Activated naive CD8-positive, alpha-beta T cell (primary cell): ENCODE measurements around the gene TBCD.
"Not testable (repeated sequence)": the region's sequence is repeated elsewhere in the genome, so short reads cannot be mapped to it uniquely, and the experiment has no call there.

Source experiments
- H3K27ac Mint-ChIP-seq: one replicate; pipeline ENCODE4 v1.8.0; 2021; ENCODE audit warnings: mixed read lengths
- H3K27me3 Mint-ChIP-seq: one replicate; pipeline ENCODE4 v1.8.0; 2021; ENCODE audit warnings: mixed read lengths
- H3K36me3 Mint-ChIP-seq: one replicate; pipeline ENCODE4 v1.8.0; 2021; ENCODE audit warnings: mixed read lengths
- H3K4me1 Mint-ChIP-seq: one replicate; pipeline ENCODE4 v1.8.0; 2021; ENCODE audit warnings: low read depth, mixed read lengths
- H3K4me3 Mint-ChIP-seq: one replicate; pipeline ENCODE4 v1.8.0; 2021; ENCODE audit warnings: mild to moderate bottlenecking, mixed read lengths
- H3K9me3 Mint-ChIP-seq: one replicate; pipeline ENCODE4 v1.8.0; 2021; ENCODE audit warnings: low read depth, mixed read lengths

Gene TBCD

DNA sequence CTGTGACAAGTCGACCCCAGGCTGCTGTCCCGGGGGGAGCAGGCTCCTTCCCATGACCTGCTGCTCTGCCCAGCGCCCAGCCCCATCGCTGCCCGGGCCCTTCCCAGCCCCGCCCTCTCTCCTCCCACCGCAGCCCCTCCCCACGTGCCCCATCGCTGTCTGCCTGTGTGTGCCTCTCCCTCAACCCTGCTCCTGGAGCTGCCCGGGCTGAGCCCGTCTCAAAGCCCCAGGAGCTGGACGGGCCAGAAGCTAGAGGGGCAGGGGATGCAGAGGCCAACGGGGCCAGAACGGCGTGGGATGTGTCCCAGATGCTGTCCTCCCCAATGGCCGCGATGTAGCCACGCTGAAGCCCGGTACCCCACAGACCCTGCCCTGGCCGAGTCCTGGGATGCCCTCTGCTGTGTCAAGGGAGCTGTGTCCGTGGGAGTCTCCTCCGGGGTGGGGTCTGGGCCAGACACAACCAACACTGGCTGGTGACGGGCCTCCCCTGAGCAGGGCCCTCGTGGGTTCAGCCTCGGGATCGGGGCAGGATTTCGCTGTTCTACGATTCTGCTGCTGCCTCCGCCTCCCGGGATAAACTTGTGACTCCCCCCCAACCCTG is 206.2 kb downstream of the TBCD start:
- no peaks in the 10 kb centered on the region for H3K27me3 Mint-ChIP-seq
- H3K27ac Mint-ChIP-seq = no peak overlapping the region
- peaks cover 26% of the 10 kb centered on the region for H3K36me3 Mint-ChIP-seq
- peaks cover 10% of the 10 kb centered on the region for H3K9me3 Mint-ChIP-seq
- no peaks in the 10 kb centered on the region for H3K4me1 Mint-ChIP-seq
- H3K4me3 Mint-ChIP-seq = no peak overlapping the region

DNA sequence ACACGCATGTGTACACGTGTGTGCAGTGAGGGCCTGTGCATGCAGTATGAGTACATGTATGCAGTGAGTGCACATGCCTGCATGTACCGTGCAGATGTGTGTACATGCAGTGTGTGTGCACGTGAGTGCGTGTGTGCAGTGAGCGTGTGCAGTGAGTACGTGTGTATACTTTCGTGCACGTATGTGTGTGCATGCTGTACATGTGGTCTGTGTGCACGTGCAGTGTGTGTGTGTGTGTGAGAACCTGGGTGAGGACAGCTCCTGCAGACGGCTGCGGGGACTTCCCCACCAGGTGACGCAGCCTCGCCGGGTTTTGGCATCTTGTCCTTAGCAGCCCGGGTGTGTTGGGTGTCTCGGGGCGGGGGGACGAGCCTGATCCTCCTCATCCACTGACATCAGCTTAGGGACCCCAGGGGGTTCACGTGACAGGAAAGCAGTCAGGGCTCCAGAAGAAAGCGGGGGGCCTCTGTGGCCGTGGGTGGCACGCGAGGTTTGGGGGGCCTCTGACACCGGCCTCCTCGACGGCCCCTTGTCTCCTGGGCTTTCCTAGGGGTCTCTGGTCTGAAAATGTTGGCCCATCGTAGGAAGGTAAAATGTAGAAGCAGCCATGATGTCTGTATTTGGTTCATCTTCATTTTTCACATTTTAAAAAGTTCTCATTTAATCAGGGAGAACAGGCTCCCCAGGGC is 207.5 kb downstream of the TBCD start:
- H3K9me3 Mint-ChIP-seq = peaks cover 8% of the 10 kb centered on the region
- H3K4me3 Mint-ChIP-seq = no peak overlapping the region
- peaks cover 6% of the 10 kb centered on the region for H3K4me1 Mint-ChIP-seq
- no peaks in the 10 kb centered on the region for H3K27me3 Mint-ChIP-seq
- peaks cover 14% of the 10 kb centered on the region for H3K36me3 Mint-ChIP-seq
- no peak overlapping the region for H3K27ac Mint-ChIP-seq

GRCh38 chr17:82959990-82960418 is 208.1 kb downstream of the TBCD start:
- Mint-ChIP-seq H3K4me3 (no peak overlapping the region), H3K27ac (no peak overlapping the region), H3K36me3 (peaks cover 8% of the 10 kb centered on the region), H3K4me1 (peaks cover 6% of the 10 kb centered on the region), H3K9me3 (peaks cover 6% of the 10 kb centered on the region), H3K27me3 (no peaks in the 10 kb centered on the region)

- Mint-ChIP-seq H3K36me3 (peaks cover 1% of the 10 kb centered on the region), H3K27me3 (no peaks in the 10 kb centered on the region), H3K4me3 (no peak overlapping the region), H3K9me3 (no peaks in the 10 kb centered on the region), H3K27ac (no peak overlapping the region), H3K4me1 (peaks cover 6% of the 10 kb centered on the region)
These were observed 208.8 kb downstream of the TBCD start for GRCh38 chr17:82960419-82961271.

DNA sequence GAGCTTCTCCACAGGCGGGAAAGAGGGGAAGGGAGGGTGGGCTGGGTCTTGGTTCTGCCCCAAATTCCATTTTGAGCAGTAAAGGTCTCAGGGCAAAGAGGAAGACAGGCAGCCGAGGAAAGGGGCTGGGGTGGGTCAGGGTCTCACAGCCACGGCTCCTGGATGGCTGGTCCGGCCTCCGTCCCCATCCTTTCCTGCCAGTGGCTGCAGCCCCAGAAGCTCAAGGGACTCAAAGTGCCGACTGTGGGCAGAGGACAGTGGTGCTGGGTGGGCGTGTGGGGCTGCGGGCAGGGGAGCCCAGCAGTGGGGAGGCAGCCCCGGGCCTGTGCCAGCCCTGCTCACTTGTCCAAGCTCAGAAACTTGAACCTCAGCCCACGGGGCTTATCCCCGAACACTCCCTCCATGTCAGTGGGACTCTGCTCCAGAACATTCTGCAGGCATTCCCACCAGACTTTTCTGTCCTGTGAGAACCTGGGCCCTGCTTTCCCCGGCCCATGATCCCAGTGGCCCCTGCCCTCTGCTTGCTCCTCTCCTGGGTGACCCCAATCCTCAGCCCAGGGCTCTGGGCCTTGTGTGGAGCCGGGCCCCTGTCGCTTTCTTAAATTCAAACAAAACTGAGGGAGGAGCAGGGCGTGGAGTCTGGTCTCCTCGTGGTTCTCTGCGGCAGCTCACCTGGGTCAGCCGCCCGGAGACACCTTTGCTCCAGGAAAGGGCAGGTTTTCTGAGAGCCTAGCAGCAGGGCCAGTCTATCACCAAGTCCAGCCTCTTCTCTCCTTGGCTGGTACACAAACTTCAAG is 209.7 kb downstream of the TBCD start:
- H3K9me3 Mint-ChIP-seq = no peaks in the 10 kb centered on the region
- H3K36me3 Mint-ChIP-seq = no peaks in the 10 kb centered on the region
- H3K4me3 Mint-ChIP-seq = no peak overlapping the region
- no peaks in the 10 kb centered on the region for H3K27me3 Mint-ChIP-seq
- no peak overlapping the region for H3K27ac Mint-ChIP-seq
- H3K4me1 Mint-ChIP-seq = peaks cover 6% of the 10 kb centered on the region

DNA sequence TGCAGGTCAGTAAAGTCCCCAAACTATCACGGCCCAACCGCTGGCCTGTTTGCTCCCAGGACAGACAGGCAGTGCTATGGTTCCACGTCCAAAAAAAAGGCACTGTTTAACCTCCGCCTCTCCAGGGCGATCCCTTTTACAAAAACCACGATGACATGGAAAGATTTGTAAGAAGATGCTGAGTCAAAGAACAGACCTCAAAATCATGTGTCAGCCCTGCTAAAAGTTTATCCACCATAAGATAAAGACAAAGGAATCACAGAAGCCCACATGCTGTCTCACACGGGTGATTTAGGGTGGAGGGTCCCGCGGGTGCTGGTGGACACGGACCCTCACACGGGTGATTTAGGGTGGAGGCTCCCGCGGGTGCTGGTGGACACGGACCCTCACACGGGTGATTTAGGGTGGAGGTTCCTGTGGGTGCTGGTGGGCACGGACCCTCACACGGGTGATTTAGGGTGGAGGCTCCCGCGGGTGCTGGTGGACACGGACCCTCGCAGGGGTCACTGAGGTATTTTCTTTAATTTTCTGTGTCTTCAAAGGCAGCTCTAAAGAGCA is 210.4 kb downstream of the TBCD start:
- H3K27ac Mint-ChIP-seq = no peak overlapping the region
- H3K9me3 Mint-ChIP-seq = no peaks in the 10 kb centered on the region
- H3K36me3 Mint-ChIP-seq = no peaks in the 10 kb centered on the region
- H3K4me1 Mint-ChIP-seq = peaks cover 6% of the 10 kb centered on the region
- no peaks in the 10 kb centered on the region for H3K27me3 Mint-ChIP-seq
- no peak overlapping the region for H3K4me3 Mint-ChIP-seq

GRCh38 chr17:82963104-82963950 is 211.5 kb downstream of the TBCD start:
- peaks cover 6% of the 10 kb centered on the region for H3K4me1 Mint-ChIP-seq
- no peaks in the 10 kb centered on the region for H3K36me3 Mint-ChIP-seq
- H3K27me3 Mint-ChIP-seq = no peaks in the 10 kb centered on the region
- H3K4me3 Mint-ChIP-seq = no peak overlapping the region
- H3K27ac Mint-ChIP-seq = no peak overlapping the region
- no peaks in the 10 kb centered on the region for H3K9me3 Mint-ChIP-seq

DNA sequence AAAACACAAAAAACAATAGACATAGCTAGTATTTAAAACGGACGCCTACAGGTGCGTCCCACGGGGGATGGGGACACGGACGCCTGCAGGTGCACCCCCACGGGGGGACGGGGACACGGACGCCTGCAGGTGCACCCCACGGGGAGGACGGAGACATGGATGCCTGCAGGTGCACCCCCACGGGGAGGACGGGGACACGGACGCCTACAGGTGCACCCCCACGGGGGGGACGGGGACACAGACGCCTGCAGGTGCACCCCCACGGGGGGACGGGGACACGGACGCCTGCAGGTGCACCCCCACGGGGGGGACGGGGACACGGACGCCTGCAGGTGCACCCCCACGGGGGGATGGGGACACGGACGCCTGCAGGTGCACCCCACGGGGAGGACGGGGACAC is 212.6 kb downstream of the TBCD start:
- not testable (repeated sequence) for H3K27ac Mint-ChIP-seq, H3K9me3 Mint-ChIP-seq, H3K27me3 Mint-ChIP-seq, H3K4me1 Mint-ChIP-seq, H3K4me3 Mint-ChIP-seq, H3K36me3 Mint-ChIP-seq

GRCh38 chr17:82964851-82965341 is 213.0 kb downstream of the TBCD start:
- Mint-ChIP-seq H3K9me3 (no peaks in the 10 kb centered on the region), H3K36me3 (no peaks in the 10 kb centered on the region), H3K27me3 (no peaks in the 10 kb centered on the region), H3K4me1 (peaks cover 9% of the 10 kb centered on the region), H3K4me3 (no peak overlapping the region), H3K27ac (no peak overlapping the region)

DNA sequence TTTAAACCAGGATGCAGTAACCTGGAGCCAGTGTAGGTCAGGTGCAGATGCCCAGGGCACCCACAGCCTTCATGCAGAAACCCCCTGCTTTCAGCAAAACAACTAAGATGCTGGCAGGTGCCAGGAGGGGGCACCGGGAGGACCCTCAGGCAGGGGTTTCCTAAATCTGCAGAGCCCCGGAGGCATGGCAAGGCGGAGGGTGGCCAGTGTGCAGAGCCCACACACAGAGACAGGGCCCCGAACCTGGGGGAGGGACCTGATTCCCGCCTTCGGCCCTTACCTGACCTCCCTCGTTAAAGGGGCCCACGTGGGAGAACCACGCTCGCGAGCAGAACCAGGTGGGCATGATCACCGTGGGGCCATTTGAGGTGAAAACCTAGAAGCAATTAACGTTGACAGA is 213.5 kb downstream of the TBCD start:
- H3K4me3 Mint-ChIP-seq = no peak overlapping the region
- no peaks in the 10 kb centered on the region for H3K27me3 Mint-ChIP-seq
- H3K4me1 Mint-ChIP-seq = peaks cover 10% of the 10 kb centered on the region
- no peaks in the 10 kb centered on the region for H3K9me3 Mint-ChIP-seq
- H3K27ac Mint-ChIP-seq = no peak overlapping the region
- H3K36me3 Mint-ChIP-seq = no peaks in the 10 kb centered on the region

- Mint-ChIP-seq H3K27me3 (no peaks in the 10 kb centered on the region), H3K36me3 (no peaks in the 10 kb centered on the region), H3K27ac (no peak overlapping the region), H3K4me1 (peaks cover 10% of the 10 kb centered on the region), H3K4me3 (no peak overlapping the region), H3K9me3 (no peaks in the 10 kb centered on the region)
These were observed 214.6 kb downstream of the TBCD start for GRCh38 chr17:82966415-82966814.

DNA sequence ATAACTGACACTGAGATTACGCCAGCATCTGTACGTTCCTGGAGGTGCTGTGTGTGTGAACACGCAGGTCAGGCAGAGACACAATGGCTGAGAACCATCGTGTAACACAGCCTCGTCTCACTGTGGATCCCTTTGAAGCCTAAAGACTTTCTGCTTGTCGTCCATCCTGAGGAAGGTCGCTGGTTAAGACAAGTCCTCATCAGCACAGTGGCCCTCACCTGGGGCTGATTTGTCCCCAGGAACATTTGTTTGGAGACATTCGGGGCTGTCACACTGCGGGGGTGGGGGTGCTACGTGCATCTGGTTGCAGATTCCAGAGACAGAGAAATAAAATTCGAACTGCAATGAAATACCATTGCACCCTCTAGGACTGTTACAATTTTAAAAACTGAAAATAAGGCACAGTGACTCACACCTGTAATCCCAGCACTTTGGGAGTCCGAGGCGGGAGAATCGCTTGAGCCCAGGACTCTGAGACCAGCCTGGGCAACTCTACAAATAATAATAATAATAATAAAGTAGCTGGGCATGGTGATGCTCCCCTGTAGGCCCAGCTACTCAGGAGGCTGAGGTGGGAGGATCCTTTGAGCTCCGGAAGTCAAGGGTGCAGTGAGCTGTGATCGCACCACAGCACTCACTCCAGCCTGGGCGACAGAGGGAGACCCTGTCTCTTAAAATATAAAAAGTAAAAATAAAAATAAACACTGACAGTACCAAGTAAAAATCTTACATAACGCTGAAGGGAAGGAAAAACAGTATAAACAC is 215.6 kb downstream of the TBCD start:
- H3K9me3 Mint-ChIP-seq = no peaks in the 10 kb centered on the region
- no peaks in the 10 kb centered on the region for H3K27me3 Mint-ChIP-seq
- peaks cover 10% of the 10 kb centered on the region for H3K4me1 Mint-ChIP-seq
- no peak overlapping the region for H3K4me3 Mint-ChIP-seq
- H3K27ac Mint-ChIP-seq = no peak overlapping the region
- no peaks in the 10 kb centered on the region for H3K36me3 Mint-ChIP-seq
